Erythroblast (primary cell): Measurements from ENCODE around the gene FER.

ENCODE experiments used
- GATA1 ChIP-seq: IDR thresholded peaks from 2 replicates; pipeline ENCODE4 v1.6.1; 2011; ENCODE audit warnings: low read depth, mild to moderate bottlenecking, control low read depth, low read length, moderate library complexity
- POLR2A ChIP-seq: IDR thresholded peaks from 2 replicates; pipeline ENCODE4 v1.6.1; 2011; ENCODE audit warnings: mild to moderate bottlenecking, low read length

DNA sequence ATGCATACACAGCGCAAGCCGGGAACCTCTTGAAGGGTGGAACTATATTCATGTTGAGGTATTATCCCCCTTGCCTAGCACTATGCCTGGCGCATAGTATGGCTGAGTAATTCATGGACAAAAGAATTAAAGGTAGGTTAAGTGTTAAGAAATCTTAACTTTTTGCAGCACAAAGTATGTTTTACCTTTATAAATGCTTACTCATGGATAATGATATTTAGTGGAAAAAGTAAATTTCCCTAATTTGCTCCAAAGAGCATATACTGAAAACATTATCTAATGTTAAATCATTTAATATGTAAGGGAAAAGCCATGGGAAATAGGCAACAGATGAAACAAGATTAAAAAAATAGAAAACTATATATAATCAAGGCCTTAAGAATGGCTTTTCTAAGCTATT, 365.9 kb downstream of the FER start:
- TF ChIP-seq POLR2A (no peak), GATA1 (no peak)
